K562 (cell line): ENCODE measurements around the gene DMAC2L. TPM values are rescaled to one million over a fixed set of nuclear protein-coding genes. Genes with fewer than 3 reads are reported as not detected.

Experiments used
- CBFB ChIP-seq: sonication (generic); formaldehyde crosslinking; IDR thresholded peaks from 2 replicates; pipeline ENCODE4 v1.4.0; 2020; ENCODE audit warnings: mild to moderate bottlenecking, missing genetic modification reagents
- CBX2 ChIP-seq: fragments of 200-600 bp; sonication (generic); IDR thresholded peaks from one replicate; pipeline ENCODE4 v1.6.1; 2012; ENCODE audit warnings: mild to moderate bottlenecking, low read length, inconsistent platforms; ENCODE audit not compliant: insufficient read depth, poor library complexity, severe bottlenecking
- CBX5 ChIP-seq: IDR thresholded peaks from 2 replicates; pipeline ENCODE4 v1.6.1; 2014; ENCODE audit warnings: low read depth, borderline replicate concordance
- ERF ChIP-seq: fragments of 450-650 bp; formaldehyde crosslinking; IDR thresholded peaks from 2 replicates; pipeline ENCODE4 v1.4.0; 2020; ENCODE audit warnings: mild to moderate bottlenecking, mixed read lengths
- HEY1 ChIP-seq: fragments of 250-450 bp; sonication (Bioruptor Pico); IDR thresholded peaks from 2 replicates; pipeline ENCODE4 v1.5.0; 2020; ENCODE audit warnings: mild to moderate bottlenecking, moderate library complexity, borderline replicate concordance
- ILK ChIP-seq: fragments of 450-650 bp; IDR thresholded peaks from 2 replicates; pipeline ENCODE4 v1.6.1; 2016; ENCODE audit warnings: missing genetic modification characterization, low read depth, mild to moderate bottlenecking, missing compliant biosample characterization, moderate library complexity, borderline replicate concordance
- JUND ChIP-seq, 2 experiments: IDR thresholded peaks; 2 replicates in 1 of 2; 3 replicates in 1 of 2; pipeline ENCODE4 v1.6.1; 2011; ENCODE audit warnings: borderline replicate concordance in 2 of 2, low read depth in 2 of 2, low read length in 2 of 2, improper control_type of control experiment in 1 of 2, missing biosample characterization in 1 of 2, missing genetic modification characterization in 1 of 2, missing genetic modification reagents in 1 of 2
- NFE2 ChIP-seq: IDR thresholded peaks from 2 replicates; pipeline ENCODE4 v1.6.1; 2014; ENCODE audit warnings: antibody characterized with exemption, low read depth
- NFE2L1 ChIP-seq: fragments of 450-650 bp; IDR thresholded peaks from 2 replicates; pipeline ENCODE4 v1.6.1; 2016; ENCODE audit warnings: missing genetic modification characterization, low read depth, mild to moderate bottlenecking, missing compliant biosample characterization, moderate library complexity, borderline replicate concordance
- PRMT5 ChIP-seq: sonication (generic); formaldehyde crosslinking; IDR thresholded peaks from 2 replicates; pipeline ENCODE4 v1.5.0; 2020; ENCODE audit warnings: missing genetic modification reagents
- RBM15 ChIP-seq: fragments of 200-400 bp; formaldehyde crosslinking; IDR thresholded peaks from 2 replicates; pipeline ENCODE4 v1.6.1; 2018; ENCODE audit warnings: mild to moderate bottlenecking, low read length, moderate library complexity; ENCODE audit not compliant: insufficient read depth
- SMAD2 ChIP-seq: fragments of 150-350 bp; IDR thresholded peaks from 2 replicates; pipeline ENCODE4 v1.6.1; 2014; ENCODE audit warnings: low read depth, mild to moderate bottlenecking, low read length
- SRSF9 ChIP-seq: fragments of 200-400 bp; formaldehyde crosslinking; IDR thresholded peaks from 2 replicates; pipeline ENCODE4 v1.6.1; 2017; ENCODE audit warnings: low read depth, low read length, borderline replicate concordance
- U2AF2 ChIP-seq: fragments of 200-400 bp; formaldehyde crosslinking; optimal IDR thresholded peaks from 2 replicates; pipeline ENCODE3; 2017; ENCODE audit warnings: low read depth, mild to moderate bottlenecking, low read length
- ZMIZ1 ChIP-seq, 2 experiments: fragments of 150-350 bp in 1 of 2; IDR thresholded peaks; 2 replicates each; pipeline ENCODE4 v1.6.1; 2012 to 2016; ENCODE audit warnings: low read depth in 2 of 2, low read length in 2 of 2, mild to moderate bottlenecking in 1 of 2, moderate library complexity in 1 of 2
- ZNF184 ChIP-seq: sonication (generic); formaldehyde crosslinking; IDR thresholded peaks from 2 replicates; pipeline ENCODE4 v1.5.0; 2020; ENCODE audit warnings: missing genetic modification reagents
- ZNF274 ChIP-seq: IDR thresholded peaks from 2 replicates; pipeline ENCODE4 v1.6.1; 2011; ENCODE audit warnings: low read depth, mild to moderate bottlenecking, low read length, moderate library complexity, borderline replicate concordance
- ZNF316 ChIP-seq: fragments of 450-650 bp; IDR thresholded peaks from 2 replicates; pipeline ENCODE4 v1.6.1; 2016
- polyA plus RNA-seq, 8 experiments: library from polyadenylated mRNA; depleted of rRNA in 4 of 8; stranded (reverse) in 5 of 8; unstranded in 3 of 8; fragments of >200 nt; fragmentation: Nextera tagmentation in 2 of 8; fragmentation: Illumina TruSeq in 1 of 8; extraction: Ambion mirVana in 2 of 8; extraction: Trizol in 1 of 8; gene quantifications; 2 replicates each; pipeline versions ENCODE4 v1.2.1 to v1.2.3, GENCODE V29; 2011 to 2014; ENCODE audit warnings: inconsistent platforms in 1 of 8, missing spikeins in 1 of 8
- total RNA-seq, 7 experiments: library from RNA; depleted of rRNA in 6 of 7; stranded (reverse); fragments of >200 nt in 6 of 7; fragmentation: Illumina TruSeq in 2 of 7; extraction: Trizol in 2 of 7; gene quantifications; 2 replicates each; pipeline versions ENCODE4 v1.2.1 to v1.2.3, GENCODE V29; 2011 to 2021; ENCODE audit warnings: low replicate concordance in 1 of 7
- TF ChIP-seq, protein P1 (sequence below): fragments of 200-800 bp; sonication (Bioruptor generic); IDR thresholded peaks from 2 replicates; pipeline ENCODE4 v1.6.1; 2017; ENCODE audit warnings: missing genetic modification characterization, missing compliant biosample characterization
- TF ChIP-seq, protein P2 (sequence below): fragments of 450-650 bp; IDR thresholded peaks from 2 replicates; pipeline ENCODE4 v1.6.1; 2016; ENCODE audit warnings: low read depth, mild to moderate bottlenecking, moderate library complexity
- TF ChIP-seq, protein P3 (sequence below), 2 experiments: fragments of 200-800 bp in 1 of 2; sonication (Bioruptor generic) in 1 of 2; sonication (generic) in 1 of 2; formaldehyde crosslinking in 1 of 2; IDR thresholded peaks in 1 of 2; conservative IDR thresholded peaks in 1 of 2; 2 replicates each; pipeline versions ENCODE4 v1.5.0 to v1.6.1; 2016 to 2020; ENCODE audit warnings: missing compliant biosample characterization in 1 of 2, missing genetic modification characterization in 1 of 2, missing genetic modification reagents in 1 of 2

DMAC2L gene
- total and polyA plus RNA-seq, 9 of the 15 experiments (the other 6 are each of a cell fraction or from before 2014, with no cell fraction given): 4.0 to 37.2 (median 9.3) TPM

GRCh38 chr14:50347521-50347920 is 35.4 kb downstream of the DMAC2L start (continued):
- TF ChIP-seq RBM15: no peak
- peak; percentile 97 for TF ChIP-seq NFE2
- peak; percentile 99 for TF ChIP-seq ZNF316
- TF ChIP-seq, protein P1, sequence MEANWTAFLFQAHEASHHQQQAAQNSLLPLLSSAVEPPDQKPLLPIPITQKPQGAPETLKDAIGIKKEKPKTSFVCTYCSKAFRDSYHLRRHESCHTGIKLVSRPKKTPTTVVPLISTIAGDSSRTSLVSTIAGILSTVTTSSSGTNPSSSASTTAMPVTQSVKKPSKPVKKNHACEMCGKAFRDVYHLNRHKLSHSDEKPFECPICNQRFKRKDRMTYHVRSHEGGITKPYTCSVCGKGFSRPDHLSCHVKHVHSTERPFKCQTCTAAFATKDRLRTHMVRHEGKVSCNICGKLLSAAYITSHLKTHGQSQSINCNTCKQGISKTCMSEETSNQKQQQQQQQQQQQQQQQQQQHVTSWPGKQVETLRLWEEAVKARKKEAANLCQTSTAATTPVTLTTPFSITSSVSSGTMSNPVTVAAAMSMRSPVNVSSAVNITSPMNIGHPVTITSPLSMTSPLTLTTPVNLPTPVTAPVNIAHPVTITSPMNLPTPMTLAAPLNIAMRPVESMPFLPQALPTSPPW (CRISPR knock-in tag): no peak
- no peak for TF ChIP-seq CBX2
- no peak for TF ChIP-seq CBX5
- peak; percentile 41; the same call in 1 of the 2 replicates for TF ChIP-seq JUND (IDR thresholded peaks at IDR 0.05; ENCODE audit: borderline replicate concordance, low read depth, low read length)
- TF ChIP-seq JUND (tag; IDR thresholded peaks at IDR 0.05; ENCODE audit: borderline replicate concordance, low read depth, low read length): peak; percentile 25; the same call in 1 of the 3 replicates
- no peak for TF ChIP-seq ZNF184 (CRISPR knock-in tag)
- no peak for TF ChIP-seq SMAD2
- TF ChIP-seq NFE2L1: peak; percentile 83
- TF ChIP-seq HEY1 (CRISPR knock-in tag): no peak
- TF ChIP-seq SRSF9: no peak
- TF ChIP-seq ZNF274: no peak
- TF ChIP-seq PRMT5 (CRISPR knock-in tag): no peak
- TF ChIP-seq, protein P2, sequence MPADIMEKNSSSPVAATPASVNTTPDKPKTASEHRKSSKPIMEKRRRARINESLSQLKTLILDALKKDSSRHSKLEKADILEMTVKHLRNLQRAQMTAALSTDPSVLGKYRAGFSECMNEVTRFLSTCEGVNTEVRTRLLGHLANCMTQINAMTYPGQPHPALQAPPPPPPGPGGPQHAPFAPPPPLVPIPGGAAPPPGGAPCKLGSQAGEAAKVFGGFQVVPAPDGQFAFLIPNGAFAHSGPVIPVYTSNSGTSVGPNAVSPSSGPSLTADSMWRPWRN: no peak
- no peak for TF ChIP-seq ERF (CRISPR knock-in tag)
- no peak for TF ChIP-seq ILK (tag)
- TF ChIP-seq, protein P3, sequence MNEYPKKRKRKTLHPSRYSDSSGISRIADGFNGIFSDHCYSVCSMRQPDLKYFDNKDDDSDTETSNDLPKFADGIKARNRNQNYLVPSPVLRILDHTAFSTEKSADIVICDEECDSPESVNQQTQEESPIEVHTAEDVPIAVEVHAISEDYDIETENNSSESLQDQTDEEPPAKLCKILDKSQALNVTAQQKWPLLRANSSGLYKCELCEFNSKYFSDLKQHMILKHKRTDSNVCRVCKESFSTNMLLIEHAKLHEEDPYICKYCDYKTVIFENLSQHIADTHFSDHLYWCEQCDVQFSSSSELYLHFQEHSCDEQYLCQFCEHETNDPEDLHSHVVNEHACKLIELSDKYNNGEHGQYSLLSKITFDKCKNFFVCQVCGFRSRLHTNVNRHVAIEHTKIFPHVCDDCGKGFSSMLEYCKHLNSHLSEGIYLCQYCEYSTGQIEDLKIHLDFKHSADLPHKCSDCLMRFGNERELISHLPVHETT (CRISPR knock-in tag; conservative IDR thresholded peaks at IDR 0.05 in 1 of 2, IDR thresholded peaks at IDR 0.05 in 1 of 2): no peak
- no peak for TF ChIP-seq ZMIZ1 (IDR thresholded peaks at IDR 0.05; ENCODE audit: low read depth in 2 of 2, low read length in 2 of 2)
- no peak for TF ChIP-seq CBFB (CRISPR knock-in tag)
- no peak for TF ChIP-seq U2AF2
